ENCODE results near the gene ABAT.

ABAT gene

DNA sequence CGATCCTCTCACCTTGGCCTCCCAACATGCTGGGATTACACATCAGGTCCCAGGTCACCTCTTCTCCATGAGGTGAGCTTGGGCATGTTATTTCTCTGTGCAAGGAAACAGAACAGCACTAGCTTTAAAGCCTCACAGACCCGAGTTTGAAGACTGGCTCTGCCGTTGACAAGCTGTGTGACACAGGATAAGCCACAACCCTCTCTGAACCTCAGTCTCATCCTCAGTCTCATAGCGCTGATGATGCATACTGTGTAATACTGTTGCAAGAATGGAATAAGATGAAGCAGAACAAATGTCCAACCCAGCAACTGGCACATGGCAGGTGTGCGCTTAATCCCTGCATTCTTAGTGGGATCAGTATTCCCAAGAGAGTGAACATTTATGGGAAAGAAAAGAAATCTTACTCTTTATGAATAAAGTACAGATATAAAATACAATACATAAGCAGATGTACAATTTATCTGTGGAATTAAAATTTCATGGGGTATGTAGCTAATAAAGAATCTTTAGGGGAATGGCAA lies 43.5 kb downstream of the ABAT start:
- DNase-seq (ENCODE audit: low spot score), result no peak

DNA sequence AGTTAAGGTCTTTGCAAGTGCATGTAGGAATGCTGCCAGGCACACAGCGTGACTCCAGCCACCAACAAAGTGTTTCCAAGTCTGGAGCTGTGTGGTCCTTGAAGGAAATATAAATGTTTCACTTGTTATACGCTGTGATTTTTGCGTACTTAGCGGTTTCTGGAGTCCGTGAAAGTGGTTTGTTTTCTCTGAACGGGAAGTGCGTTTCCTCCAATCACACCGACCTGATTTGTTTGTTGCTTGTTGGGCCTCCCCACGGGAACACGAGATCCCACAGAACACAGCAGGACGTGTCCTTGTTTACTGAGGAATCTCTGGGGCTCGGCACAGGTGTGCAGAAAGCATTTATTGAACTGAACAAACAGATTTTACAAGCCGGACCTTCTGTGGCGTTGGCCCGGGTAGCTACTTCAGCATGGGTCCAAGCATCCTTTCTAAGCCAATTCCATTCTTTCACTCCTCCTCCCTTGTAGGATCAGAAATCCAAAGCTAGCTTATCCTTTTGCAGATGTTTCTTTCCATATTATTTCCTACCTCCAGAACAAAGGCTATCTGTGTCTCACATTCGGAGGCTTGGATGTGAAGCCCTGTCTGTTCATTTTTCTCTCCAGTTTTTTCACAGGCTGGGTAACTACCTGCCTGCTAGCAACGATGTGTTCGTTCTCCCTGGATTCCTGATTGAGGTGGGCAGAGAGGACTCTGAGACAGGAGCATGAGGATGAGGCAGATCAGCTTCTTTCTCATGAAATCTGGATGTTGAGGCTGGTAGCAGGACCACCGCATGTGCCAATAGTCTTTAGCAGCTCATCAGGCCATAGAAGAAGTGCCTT lies 44.6 kb downstream of the ABAT start:
- no peak for DNase-seq (ENCODE audit: low spot score)

DNA sequence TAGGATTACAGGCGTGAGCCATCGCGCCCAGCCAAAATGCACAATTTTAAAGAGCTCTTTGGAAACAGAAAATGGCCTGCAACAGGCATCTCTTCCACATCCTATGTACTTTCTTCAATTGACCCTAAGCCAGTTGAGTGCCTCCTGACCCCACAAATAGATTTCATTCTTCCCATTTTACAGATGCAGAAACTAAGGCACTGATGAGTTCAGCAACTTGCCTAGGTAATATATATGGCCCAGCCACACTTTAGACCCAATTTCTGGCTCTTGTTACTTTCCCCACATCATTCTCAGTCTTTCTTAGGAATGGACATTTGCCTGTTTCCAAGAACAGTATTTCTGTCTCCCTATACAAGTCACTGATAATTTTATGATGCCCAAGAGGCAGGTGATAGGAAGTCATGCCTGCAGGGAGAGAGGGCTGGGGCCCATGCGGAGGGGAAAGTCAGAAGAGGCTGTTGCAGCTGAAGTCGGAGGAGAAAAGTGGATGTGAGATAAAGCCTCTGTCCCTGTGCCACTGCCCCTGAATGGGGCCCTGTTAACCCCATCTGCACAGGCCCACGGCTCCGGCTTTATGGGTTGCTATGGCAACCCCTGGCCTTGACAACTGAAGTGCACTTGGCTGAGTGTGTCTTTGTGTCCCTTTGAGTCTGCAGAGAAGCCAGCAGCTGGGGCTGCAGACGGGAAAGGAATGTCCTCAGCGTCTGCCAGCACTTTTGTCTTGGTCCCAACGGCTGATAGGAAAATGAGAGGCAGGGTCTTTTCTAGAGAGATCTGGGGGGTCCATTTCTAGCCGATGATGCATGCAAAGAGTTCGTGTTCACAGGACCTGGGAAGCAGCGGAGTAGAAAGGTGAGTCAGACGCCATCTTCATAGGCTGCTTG lies 45.9 kb downstream of the ABAT start:
- no peak for DNase-seq (ENCODE audit: low spot score)

DNA sequence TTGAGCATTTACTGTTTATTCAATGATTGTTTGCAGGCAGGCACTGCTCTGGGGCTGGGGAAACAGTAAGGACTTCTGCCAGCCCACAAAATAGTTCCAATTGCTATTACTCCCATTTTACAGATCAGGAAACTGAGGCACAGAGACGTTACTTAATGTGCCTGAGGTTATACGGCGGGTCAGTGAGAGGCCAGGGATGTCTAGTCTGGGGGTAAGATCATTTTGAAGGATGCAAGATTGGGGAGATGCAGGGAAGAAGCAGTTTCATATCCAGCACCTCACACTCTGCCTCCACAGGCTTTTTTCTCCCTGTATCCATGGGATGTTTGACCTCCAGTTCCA lies 46.5 kb downstream of the ABAT start:
- DNase-seq (ENCODE audit: low spot score), result no peak

DNA sequence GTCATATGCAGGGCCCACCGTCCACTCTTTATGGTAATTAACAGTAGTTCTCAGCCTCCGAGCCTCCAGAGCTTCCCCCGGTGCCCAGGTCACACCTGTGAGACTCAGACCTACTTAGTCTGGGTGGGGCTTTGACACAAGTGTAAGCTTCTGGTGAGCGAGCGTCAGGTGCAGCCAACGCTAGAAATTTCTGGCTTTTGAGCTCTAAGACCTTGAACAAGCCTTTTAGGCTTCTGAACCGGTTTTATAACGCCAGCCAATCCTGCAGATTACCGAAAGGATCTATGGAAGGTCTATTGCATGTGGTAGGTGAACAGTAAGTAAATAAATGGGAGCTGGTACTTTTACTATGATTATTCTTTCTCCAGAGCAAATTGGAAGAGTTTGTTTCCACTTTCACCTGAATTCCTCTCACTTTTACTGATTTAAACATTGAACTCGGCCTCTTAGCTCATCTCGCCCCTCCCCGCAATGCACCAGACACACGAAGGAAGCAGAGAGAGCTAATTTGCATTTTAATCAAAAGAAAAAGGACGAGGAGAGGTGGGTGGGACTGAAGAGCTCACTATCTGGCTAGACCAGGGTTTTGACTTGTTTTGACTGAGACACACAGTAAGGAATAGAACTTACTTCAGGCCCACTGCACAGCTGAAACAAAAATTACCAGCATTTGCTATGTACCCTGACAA lies 47.1 kb downstream of the ABAT start:
- no peak for DNase-seq (ENCODE audit: low spot score)

DNA sequence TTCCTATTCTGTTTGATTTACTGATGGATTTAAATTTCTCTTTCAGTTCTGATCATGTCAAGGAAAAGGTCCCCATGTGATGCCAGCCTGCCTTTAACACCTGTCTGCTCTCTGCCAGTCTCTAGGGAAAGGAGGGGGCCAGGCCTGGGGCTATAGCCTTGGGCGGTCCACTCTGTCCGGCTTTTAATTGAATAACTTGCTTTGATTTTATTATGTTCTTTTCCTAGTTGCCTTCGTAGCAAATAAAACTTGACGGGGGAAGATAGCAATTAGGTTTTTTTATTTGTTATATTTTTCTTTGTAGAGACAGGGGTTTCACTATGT lies 47.6 kb downstream of the ABAT start:
- no peak for DNase-seq (ENCODE audit: low spot score)

DNA sequence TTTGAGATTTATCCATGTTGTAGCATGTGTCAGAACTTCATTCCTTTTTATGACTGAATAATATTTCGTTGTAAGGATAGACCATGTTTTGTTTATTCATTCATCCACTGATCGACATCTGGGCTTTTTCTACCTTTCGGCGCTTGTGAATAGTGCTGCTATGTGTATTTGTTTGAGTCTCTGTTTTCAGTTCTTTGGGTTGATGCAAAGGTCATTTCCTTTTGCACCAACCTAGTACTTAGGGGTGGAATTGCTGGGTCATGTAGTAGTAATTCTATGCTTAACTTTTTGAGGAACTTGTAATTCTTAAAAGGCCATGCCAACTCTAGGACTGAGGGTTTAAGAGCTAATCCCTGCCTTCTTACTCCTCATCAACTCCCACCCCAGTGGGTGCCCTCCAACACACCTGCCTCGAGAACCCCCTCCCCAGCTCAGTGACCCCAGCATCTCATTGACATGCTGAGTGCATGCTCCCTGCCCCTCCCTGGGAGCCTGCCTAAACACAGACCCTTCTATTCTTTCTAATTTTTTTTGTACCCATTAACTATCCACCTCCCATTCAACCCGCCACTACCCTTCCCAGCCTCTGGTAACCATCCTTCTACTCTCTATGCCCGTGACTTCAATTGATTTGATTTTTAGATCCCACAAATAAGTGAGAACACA lies 51.2 kb downstream of the ABAT start:
- no peak for DNase-seq (ENCODE audit: low spot score)

DNA sequence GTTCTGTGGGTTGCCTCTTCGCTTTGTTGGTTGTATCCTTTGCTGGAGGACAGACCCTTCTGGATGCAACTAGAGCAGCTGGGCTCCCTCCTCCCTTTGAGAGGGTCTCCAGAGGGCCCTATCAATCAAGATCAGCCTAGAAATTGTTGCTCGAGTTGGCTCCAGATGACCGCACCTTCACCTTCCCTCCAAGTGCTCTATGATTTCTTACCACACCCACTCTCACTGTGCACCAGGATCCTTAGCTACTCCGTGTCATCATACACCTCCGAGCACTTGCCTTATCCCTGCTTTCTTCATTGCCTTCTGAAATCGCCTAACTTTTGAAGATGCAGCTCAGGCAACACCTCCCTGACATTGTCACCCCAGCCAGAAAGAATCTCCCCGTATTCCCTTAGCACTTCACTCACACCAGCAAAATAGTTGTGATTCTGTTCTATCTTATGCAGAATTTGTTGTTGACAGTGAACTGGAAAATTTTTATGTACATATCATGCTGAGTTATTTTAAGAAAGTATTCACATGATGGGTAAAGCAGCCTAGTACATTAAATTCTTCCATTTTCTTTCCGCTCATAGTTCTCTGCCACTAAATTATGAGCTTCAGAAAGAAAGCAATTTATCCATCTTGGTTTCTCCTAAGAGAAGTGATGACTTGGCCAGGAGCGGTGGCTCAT lies 52.9 kb downstream of the ABAT start:
- DNase-seq (ENCODE audit: low spot score), result no peak

DNA sequence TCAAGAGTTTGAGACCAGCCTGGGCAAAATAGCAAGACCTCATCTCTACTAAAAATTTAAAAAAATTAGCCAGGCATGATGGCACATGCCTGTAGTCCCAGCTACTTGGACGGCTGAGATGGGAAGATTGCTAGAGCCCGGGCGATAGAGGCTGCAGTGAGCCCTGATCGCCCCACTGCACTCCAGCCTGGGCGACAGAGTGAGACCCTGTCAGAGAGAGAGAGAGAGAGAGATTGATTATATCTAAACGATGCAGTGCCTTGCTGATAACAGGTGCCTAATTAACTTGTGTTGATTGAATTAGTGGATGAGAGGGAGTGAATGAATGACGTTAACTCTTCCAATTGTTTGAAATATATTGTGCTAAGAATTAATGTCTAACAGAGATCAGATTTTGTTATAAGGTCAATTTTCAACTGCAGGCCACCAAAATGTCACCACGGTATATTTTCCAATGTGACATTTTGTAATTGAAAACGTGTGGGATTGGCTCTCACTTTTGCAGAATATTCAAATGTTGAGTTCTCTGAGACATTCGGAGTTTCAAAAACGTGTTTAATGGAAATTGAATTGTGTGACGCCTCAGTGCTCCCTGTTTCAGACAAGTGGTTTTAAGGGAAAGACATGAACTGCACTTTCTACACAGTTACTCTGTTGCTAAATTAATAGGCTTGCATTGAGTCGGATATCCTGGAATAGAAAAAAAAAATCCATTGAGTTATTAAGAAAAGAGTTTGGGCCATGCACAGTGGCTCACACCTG lies 53.6 kb downstream of the ABAT start:
- DNase-seq (ENCODE audit: low spot score), result no peak

DNA sequence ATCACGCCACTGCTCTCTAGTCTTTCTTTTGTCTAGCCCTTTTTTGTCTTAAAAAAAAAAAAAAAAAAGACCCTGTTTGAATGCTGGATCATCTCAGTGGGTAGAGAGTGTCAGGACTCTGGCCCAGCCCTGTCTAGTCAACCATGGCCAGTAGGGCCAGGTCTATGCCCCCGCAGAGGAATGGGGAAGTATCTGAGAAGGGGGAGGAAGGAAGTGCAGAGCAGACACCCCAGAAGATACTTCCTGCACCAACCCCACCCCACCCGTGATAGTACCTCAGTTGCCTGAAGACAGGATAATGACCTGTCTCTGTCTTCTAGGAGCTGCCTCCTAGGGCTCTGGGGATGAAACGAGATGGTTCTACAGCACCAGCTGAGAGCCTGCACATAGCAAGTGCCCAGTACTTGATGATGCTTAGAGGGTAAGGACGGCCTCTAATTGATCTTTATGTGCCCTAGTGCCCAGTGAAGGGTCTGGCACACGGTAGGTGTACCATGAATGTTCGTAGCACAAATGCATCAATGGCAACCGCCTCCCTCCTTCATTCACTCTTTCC lies 55.4 kb downstream of the ABAT start:
- DNase-seq (ENCODE audit: low spot score), result no peak

DNA sequence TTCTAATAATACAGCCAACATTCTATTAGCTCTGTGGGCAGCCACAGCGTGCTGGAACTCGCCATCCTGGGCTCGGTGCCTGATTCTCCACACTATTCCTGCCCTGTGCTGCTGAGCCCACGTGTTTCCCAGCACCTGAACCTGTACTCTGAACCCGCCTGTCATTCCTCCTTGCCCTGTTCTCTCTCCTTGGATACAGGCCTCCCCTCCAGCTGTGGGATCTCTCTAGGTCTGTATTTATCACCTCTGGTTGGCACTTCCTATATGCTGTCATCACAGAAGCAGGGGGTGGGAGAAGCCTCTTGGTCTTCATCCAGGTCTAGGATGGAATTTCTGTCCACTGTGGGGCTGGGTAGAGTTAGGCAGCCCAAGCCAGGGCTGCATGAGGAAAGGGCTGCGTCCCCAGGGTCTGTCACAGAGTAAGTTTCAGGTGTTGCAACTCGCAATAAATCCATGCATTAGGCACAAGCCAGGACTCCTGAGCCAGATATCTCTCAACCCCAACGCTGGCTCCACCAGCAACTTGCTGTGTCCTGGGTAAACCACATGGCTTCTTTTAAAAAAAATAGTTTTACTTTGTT lies 56.0 kb downstream of the ABAT start:
- DNase-seq (ENCODE audit: low spot score), result no peak

DNA sequence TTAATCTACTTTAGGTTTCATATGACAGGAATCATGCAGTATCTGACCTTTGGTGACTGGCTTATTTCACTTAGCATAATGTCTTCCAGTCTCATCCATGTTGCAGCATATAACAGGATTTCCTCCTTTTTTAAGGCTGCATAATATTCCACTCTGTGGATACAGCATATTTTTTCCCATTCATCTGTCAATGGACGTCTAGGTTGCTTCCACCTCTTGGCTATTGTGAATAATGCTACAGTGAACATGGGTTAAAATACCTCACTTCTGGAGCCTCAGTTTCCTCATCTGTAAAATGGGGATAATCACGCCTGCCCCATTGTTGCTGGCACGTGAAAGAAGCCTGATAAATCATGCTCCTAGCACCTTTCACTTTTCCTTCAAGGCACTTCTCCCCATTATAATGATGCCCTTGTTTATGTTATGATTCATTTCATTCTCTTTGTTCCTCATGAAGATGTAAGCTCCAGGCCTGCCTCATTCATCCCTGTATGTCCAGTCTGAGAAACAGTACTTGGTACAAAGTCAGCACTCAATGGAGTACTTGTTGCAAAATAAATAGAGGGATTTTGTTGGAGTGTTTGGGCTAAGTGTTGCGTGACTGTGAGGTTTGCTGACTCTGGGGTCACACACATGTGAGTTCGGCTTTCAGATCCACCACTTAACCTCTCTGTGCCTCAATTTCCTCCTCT lies 59.6 kb downstream of the ABAT start:
- DNase-seq (ENCODE audit: low spot score), result no peak

DNA sequence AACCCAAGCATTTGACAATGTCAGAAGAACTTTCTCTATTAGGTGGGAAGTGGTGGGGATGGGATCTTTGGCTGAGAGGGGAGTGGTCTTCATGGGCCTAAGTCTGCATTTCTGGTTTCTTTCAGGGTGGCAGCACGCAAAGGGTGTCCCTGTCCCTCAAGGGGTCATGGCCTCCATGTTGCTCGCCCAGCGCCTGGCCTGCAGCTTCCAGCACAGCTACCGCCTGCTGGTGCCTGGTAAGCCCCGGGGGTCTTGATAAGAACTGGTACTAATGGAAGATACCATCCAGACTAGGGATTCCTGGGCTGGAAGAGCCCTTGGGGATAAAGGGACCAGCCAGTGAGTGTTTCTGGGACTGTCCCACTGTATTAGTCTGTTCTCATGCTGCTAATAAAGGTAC lies 61.2 kb downstream of the ABAT start:
- no peak for DNase-seq (ENCODE audit: low spot score)

DNA sequence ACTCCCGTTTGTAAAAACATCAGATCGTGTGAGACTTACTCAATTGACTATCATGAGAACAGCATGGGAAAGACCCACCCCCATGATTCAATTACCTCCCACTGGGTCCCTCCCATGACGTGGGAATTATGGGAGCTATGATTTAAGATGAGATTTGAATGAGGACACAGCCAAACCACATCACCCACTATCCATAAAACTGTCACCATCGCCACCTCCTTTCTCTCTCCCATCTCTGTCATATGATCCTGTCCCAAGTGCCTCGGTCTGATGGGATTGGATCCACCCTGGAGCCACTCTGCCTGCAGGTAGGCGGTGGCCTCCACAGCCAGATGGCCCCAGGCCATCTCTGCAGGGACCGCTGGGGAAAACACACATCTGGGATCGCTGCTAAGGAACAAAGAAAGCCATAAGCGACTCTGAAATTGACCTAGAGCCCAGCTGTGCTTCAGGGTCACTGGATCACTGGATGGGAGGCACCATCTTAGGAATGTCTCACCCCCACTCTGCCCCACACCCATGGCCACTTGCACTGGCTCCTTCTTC lies 61.8 kb downstream of the ABAT start:
- no peak for DNase-seq (ENCODE audit: low spot score)

DNA sequence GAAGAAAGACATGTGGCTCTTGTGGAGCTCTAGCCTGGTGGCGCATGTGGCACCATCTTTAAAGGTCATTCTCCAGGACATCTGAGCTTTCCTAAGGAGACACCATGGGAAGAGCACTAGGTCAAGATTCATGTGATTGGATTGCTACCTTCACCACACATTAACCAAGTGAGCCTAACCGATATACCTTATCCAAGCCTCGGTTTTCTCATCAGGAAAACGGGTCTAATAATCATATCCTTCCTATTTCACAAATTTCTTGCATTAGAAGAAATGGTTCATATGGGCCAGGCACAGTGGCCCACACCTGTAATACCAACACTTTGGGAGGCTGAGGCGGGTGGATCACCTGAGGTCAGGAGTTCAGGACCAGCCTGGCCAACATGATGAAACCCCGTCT lies 64.7 kb downstream of the ABAT start:
- no peak for DNase-seq (ENCODE audit: low spot score)

DNA sequence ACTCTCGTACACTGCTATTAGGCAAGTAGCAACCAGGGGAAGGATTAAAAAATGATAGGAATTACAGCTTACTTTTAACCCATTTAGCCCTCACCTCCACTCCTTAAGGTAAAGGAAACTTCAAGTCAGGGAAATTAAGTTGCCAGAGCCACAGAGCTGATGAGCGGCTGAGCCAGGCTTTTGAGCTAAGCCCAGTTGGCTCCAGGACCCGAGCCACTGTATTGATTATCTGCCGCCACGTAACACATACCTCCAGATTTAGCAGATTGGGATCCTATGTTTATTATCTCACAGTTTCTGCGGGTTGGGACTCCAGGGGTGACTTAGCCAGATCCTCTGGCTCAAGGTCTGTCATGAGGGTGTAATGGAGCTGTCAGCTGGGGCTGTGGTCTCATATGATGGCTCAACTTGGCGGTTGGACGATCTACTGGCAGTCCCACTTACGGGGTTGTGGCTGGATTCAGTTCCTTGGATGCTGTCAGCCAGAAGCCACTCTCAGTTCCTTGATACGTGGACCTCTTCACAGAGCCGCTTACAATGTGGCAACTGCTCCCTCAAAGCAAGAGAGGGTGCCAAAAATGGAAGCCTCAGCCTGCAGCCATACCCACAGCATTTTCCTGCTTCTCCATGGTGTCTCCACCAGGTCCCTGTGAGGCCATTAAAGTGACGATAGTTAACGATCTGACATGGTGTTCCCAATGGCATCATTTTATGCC lies 65.7 kb downstream of the ABAT start:
- DNase-seq (ENCODE audit: low spot score), result no peak

DNA sequence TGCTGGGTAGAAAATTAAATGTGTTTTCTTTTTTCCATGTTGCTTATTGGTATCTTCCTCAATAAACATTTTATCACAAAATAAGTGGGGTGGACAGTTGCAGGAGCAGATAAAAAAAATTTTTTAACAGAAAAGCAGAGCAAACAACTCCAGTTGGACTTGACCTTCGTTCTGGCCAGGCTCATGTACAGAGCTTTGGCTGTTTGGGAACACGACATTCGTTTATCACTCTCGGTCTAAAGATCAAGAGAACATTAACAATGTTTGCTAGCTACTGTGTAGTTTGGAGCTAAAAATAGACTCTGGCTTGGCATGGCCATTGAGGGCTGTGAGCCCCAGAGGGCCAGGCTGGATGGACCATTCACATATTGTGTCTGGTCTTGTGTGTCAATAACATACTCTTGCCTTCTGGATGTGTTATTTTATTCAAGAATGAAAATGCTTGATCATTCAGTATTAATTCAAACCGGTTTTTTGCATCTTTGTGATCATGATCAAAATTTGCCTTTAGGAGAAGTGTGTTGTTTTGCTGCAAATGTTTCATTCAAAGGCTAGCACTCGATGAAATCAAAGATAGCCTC lies 66.4 kb downstream of the ABAT start:
- DNase-seq (ENCODE audit: low spot score), result no peak

DNA sequence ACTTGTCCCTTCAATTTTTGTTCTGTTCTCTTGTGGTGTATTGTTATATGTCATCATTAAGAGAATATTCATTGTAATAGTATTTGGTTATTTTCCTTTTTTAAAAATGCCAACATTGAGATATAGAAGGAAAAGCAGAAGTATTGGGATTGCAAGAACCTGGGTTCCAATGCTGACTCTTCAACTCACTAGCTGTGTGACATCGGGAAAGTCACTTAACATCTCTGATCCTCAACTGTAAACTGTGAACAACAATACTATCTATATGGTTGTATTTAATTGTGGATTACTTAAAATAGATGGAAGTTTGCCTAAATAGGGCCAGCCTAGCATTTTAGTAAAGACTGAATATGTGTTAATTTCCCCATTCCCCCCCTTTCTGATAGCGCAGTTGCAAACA lies 67.2 kb downstream of the ABAT start:
- no peak for DNase-seq (ENCODE audit: low spot score)
